ENCODE results near the gene PSTPIP1.

- TF ChIP-seq CTCF (IDR thresholded peaks at IDR 0.05): no peak
- no peak for TF ChIP-seq POLR2A (IDR thresholded peaks at IDR 0.05)
- no peak for TF ChIP-seq POLR2AphosphoS5 (IDR thresholded peaks at IDR 0.05)
Measured at GRCh38 chr15:77033417-77033728, 38.4 kb downstream of the PSTPIP1 start.

All from sigmoid colon (tissue), 4 donors.